Neuronal stem cell (in vitro differentiated cells): ENCODE data around the gene GPR89B.
"Not testable (repeated sequence)": the region's sequence is repeated elsewhere in the genome, so short reads cannot be mapped to it uniquely, and the experiment has no call there.

Experiments used
- DNase-seq: peaks from one replicate; pipeline ENCODE4 v3.0.0-alpha.2; 2013; ENCODE audit warnings: low spot score
- H2AFZ ChIP-seq: one replicate; pipeline ENCODE4 v1.6.1; 2013; ENCODE audit warnings: mild to moderate bottlenecking, low read length, inconsistent platforms
- H2AK5ac ChIP-seq: 2 replicates; pipeline ENCODE4 v1.6.1; 2013; ENCODE audit warnings: low read depth, mild to moderate bottlenecking, inconsistent platforms, low read length, moderate library complexity, mixed read lengths
- H2BK120ac ChIP-seq: 2 replicates; pipeline ENCODE4 v1.6.1; 2013; ENCODE audit warnings: low read depth, mild to moderate bottlenecking, inconsistent platforms, low read length, moderate library complexity, mixed read lengths
- H2BK12ac ChIP-seq: one replicate; pipeline ENCODE4 v1.6.1; 2013; ENCODE audit warnings: low read length, inconsistent platforms
- H2BK15ac ChIP-seq: 2 replicates; pipeline ENCODE4 v1.6.1; 2013; ENCODE audit warnings: mild to moderate bottlenecking, low read length, inconsistent platforms, mixed read lengths
- H2BK5ac ChIP-seq: one replicate; pipeline ENCODE4 v1.6.1; 2013; ENCODE audit warnings: inconsistent platforms, mild to moderate bottlenecking, low read length, moderate library complexity
- H3K14ac ChIP-seq: one replicate; pipeline ENCODE4 v1.6.1; 2013; ENCODE audit warnings: low read length, inconsistent platforms
- H3K18ac ChIP-seq: 2 replicates; pipeline ENCODE4 v1.6.1; 2013; ENCODE audit warnings: low read length, inconsistent platforms
- H3K23ac ChIP-seq: 2 replicates; pipeline ENCODE4 v1.6.1; 2013; ENCODE audit warnings: low read depth, mild to moderate bottlenecking, mixed read lengths, low read length, inconsistent platforms; ENCODE audit not compliant: poor library complexity
- H3K27ac ChIP-seq: replicated peaks from 3 replicates; pipeline ENCODE4 v1.5.1; 2013; ENCODE audit warnings: low read length, inconsistent platforms
- H3K27me3 ChIP-seq, 3 experiments: 2 replicates each; pipeline ENCODE4 v1.6.1; 2013; ENCODE audit warnings: low read length in 3 of 3, mild to moderate bottlenecking in 2 of 3, inconsistent platforms in 1 of 3, low read depth in 1 of 3, mixed read lengths in 1 of 3, moderate library complexity in 1 of 3; ENCODE audit not compliant: control insufficient read depth in 3 of 3, insufficient read depth in 3 of 3
- H3K36me3 ChIP-seq, 2 donors: replicated peaks in 1 of 2; 2 replicates each; pipeline ENCODE4 v1.6.1; 2013; ENCODE audit warnings: low read length in 2 of 2; ENCODE audit not compliant: control insufficient read depth in 2 of 2, insufficient read depth in 2 of 2
- H3K4ac ChIP-seq: 2 replicates; pipeline ENCODE4 v1.6.1; 2013; ENCODE audit warnings: inconsistent platforms, mild to moderate bottlenecking, low read length, moderate library complexity
- H3K4me1 ChIP-seq, 2 donors: 1 replicate in 1 of 2; 2 replicates in 1 of 2; pipeline ENCODE4 v1.6.1; 2013; ENCODE audit warnings: low read length in 2 of 2, low read depth in 1 of 2; ENCODE audit not compliant: control insufficient read depth in 2 of 2, insufficient read depth in 1 of 2
- H3K4me2 ChIP-seq: one replicate; pipeline ENCODE4 v1.6.1; 2013; ENCODE audit warnings: mild to moderate bottlenecking, low read length, inconsistent platforms; ENCODE audit not compliant: insufficient read depth, poor library complexity, severe bottlenecking
- H3K4me3 ChIP-seq, 2 donors: 2 replicates each; pipeline ENCODE4 v1.5.1; 2013; ENCODE audit warnings: low read length in 2 of 2, mild to moderate bottlenecking in 2 of 2, inconsistent platforms in 1 of 2, moderate library complexity in 1 of 2
- H3K79me1 ChIP-seq: one replicate; pipeline ENCODE4 v1.6.1; 2013; ENCODE audit warnings: low read depth, mild to moderate bottlenecking, inconsistent platforms, low read length, moderate library complexity
- H3K9ac ChIP-seq: one replicate; pipeline ENCODE4 v1.6.1; 2013; ENCODE audit warnings: mild to moderate bottlenecking, low read depth, low read length, inconsistent platforms; ENCODE audit not compliant: poor library complexity
- H3K9me3 ChIP-seq, 2 donors: replicated peaks in 1 of 2; 2 replicates each; pipeline versions ENCODE3 to v1.6.1; 2013; ENCODE audit warnings: low read length in 2 of 2, mild to moderate bottlenecking in 2 of 2, inconsistent platforms in 1 of 2, low read depth in 1 of 2, mixed read lengths in 1 of 2, moderate library complexity in 1 of 2; ENCODE audit not compliant: control insufficient read depth in 2 of 2, insufficient read depth in 1 of 2
- H4K8ac ChIP-seq: one replicate; pipeline ENCODE4 v1.6.1; 2013; ENCODE audit warnings: low read depth, mild to moderate bottlenecking, inconsistent platforms, low read length, moderate library complexity
- H4K91ac ChIP-seq: one replicate; pipeline ENCODE4 v1.6.1; 2013; ENCODE audit warnings: low read length, low read depth, mild to moderate bottlenecking, inconsistent platforms; ENCODE audit not compliant: poor library complexity
- WGBS, 2 donors: extraction: QIAGEN DNeasy Blood & Tissue Kit; methylation state at CpG; one replicate each; pipeline ENCODE4 v1.1.7; 2013; ENCODE audit warnings: missing lambda C conversion rate in 2 of 2, mixed read lengths in 1 of 2; ENCODE audit not compliant: insufficient read length in 2 of 2, insufficient replicate concordance in 1 of 2; ENCODE audit errors: extremely low coverage in 2 of 2; 5-methylcytosine and 5-hydroxymethylcytosine counted together

Gene GPR89B

GRCh38 chr1:147935296-147935695 lies 7.1 kb downstream of the GPR89B start:
- not testable (repeated sequence) for H3K14ac ChIP-seq, H3K23ac ChIP-seq, H3K27me3 ChIP-seq, H3K9ac ChIP-seq, H4K91ac ChIP-seq, H3K79me1 ChIP-seq, H2BK12ac ChIP-seq, H3K4ac ChIP-seq, H2AK5ac ChIP-seq, H3K9me3 ChIP-seq, H3K4me3 ChIP-seq, H2BK120ac ChIP-seq, H3K4me1 ChIP-seq, H3K27ac ChIP-seq, H3K36me3 ChIP-seq, H4K8ac ChIP-seq, H2BK15ac ChIP-seq, H2AFZ ChIP-seq, H3K4me2 ChIP-seq, H3K18ac ChIP-seq, H2BK5ac ChIP-seq, DNase-seq
- no CpG with 5 or more reads among the region's 3 CpGs for WGBS, 2 donors

- not testable (repeated sequence) for H3K4me1 ChIP-seq, H2BK5ac ChIP-seq, H3K23ac ChIP-seq, H2AK5ac ChIP-seq, H4K91ac ChIP-seq, H3K14ac ChIP-seq, H3K9ac ChIP-seq, H3K4me3 ChIP-seq, H3K18ac ChIP-seq, H3K9me3 ChIP-seq, H3K4me2 ChIP-seq, H3K36me3 ChIP-seq, H3K79me1 ChIP-seq, H3K27me3 ChIP-seq, H2AFZ ChIP-seq, H3K4ac ChIP-seq, H2BK12ac ChIP-seq, DNase-seq, H3K27ac ChIP-seq, H2BK15ac ChIP-seq, H2BK120ac ChIP-seq, H4K8ac ChIP-seq
- no CpG with 5 or more reads among the region's 2 CpGs for WGBS, 2 donors
Measured at GRCh38 chr1:147940456-147940855, 12.2 kb downstream of the GPR89B start.

DNA sequence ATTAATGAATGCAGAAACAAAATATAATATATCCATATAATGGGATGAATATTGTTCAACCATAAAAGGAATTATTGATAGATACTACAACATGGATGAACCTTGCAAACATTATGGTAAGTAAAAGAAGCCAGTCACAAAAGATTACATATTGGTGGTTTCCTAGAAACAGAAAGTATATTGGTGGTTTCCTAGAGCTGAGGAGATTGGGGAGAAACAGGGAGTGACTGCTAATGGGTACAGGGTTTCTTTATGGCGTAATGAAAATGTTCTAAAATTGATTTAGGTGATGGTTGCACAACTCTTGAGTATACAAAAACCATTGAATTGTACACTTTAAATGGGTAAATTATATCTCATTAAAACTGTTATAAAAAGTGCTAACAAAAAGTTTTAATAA lies 14.3 kb downstream of the GPR89B start:
- H3K4ac ChIP-seq, H3K9ac ChIP-seq, H2AFZ ChIP-seq, H3K4me3 ChIP-seq, H2AK5ac ChIP-seq, H2BK15ac ChIP-seq, H3K36me3 ChIP-seq, H3K79me1 ChIP-seq, H4K91ac ChIP-seq, H3K9me3 ChIP-seq, H4K8ac ChIP-seq, DNase-seq, H3K14ac ChIP-seq, H2BK12ac ChIP-seq, H3K4me1 ChIP-seq, H3K23ac ChIP-seq, H3K27ac ChIP-seq, H2BK120ac ChIP-seq, H3K18ac ChIP-seq, H2BK5ac ChIP-seq, H3K4me2 ChIP-seq, H3K27me3 ChIP-seq: not testable (repeated sequence)
- no CpG with 5 or more reads among the region's 1 CpG for WGBS, 2 donors

DNA sequence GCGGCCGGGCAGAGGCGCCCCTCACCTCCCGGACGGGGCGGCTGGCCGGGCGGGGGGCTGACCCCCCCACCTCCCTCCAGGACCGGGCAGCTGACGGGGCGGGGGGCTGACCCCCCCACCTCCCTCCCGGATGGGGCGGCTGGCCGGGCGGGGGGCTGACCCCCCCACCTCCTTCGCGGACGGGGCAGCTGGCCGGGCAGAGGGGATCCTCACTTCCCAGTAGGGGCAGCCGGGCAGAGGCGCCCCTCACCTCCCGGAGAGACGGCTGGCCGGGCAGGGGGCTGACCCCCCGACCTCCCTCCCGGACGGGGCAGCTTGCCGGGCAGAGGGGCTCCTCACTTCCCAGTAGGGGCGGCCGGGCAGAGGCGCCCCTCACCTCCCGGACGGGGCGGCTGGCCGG lies 21.3 kb downstream of the GPR89B start:
- not testable (repeated sequence) for H3K14ac ChIP-seq, H3K4me3 ChIP-seq, H3K9ac ChIP-seq, H3K27ac ChIP-seq, H3K9me3 ChIP-seq, H3K23ac ChIP-seq, H3K4ac ChIP-seq, H3K79me1 ChIP-seq, H3K4me1 ChIP-seq, H3K18ac ChIP-seq, H2AFZ ChIP-seq, H2AK5ac ChIP-seq, H2BK5ac ChIP-seq, H2BK15ac ChIP-seq, H3K36me3 ChIP-seq, H2BK12ac ChIP-seq, H4K8ac ChIP-seq, DNase-seq, H3K4me2 ChIP-seq, H4K91ac ChIP-seq, H2BK120ac ChIP-seq, H3K27me3 ChIP-seq
- WGBS, 2 donors, result no CpG with 5 or more reads among the region's 35 CpGs
